ENCODE measurements around the gene RPS6KA2. TPM values are rescaled to one million over a fixed set of nuclear protein-coding genes. Genes with fewer than 3 reads are reported as not detected.

RPS6KA2 gene
- polyA plus RNA-seq, 1 donor = 12.5 TPM

DNA sequence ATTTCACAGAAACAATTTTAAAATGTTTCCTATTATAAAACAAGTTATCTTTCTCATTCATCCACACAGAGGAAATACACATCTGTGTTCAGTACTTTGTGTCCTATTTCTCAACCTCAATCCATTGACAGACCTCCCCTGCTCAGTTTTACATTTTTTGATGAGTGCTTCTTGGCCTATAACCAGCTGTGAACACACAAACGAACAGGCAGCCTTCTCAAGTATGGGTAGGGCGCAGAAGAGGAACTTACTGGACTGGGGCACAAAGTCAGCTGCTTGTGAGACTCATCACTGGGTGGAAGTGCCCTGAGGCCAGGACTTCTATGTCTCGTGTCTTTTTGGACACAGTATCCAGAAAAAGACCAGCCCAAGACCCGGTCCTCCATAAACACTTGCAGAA is 2.8 kb downstream of the RPS6KA2 start:
- no peak for DNase-seq
- no CpG with 5 or more reads among the region's 4 CpGs for WGBS (ENCODE audit: insufficient coverage, low lambda C conversion rate)
- no peaks in the 10 kb centered on the region for H3K9me3 ChIP-seq (ENCODE audit: control insufficient read depth, low read depth, low read length)
- H3K27ac ChIP-seq (ENCODE audit: low read length) = no peak overlapping the region
- H3K4me1 ChIP-seq (ENCODE audit: control insufficient read depth, insufficient read depth, low read length) = peaks cover 21% of the 10 kb centered on the region
- H3K4me3 ChIP-seq (ENCODE audit: low read length) = no peak overlapping the region
- H3K36me3 ChIP-seq (ENCODE audit: control insufficient read depth, insufficient read depth, low read length) = no peaks in the 10 kb centered on the region
- peaks cover 45% of the 10 kb centered on the region for H3K27me3 ChIP-seq (ENCODE audit: control insufficient read depth, insufficient read depth, low read length)

DNA sequence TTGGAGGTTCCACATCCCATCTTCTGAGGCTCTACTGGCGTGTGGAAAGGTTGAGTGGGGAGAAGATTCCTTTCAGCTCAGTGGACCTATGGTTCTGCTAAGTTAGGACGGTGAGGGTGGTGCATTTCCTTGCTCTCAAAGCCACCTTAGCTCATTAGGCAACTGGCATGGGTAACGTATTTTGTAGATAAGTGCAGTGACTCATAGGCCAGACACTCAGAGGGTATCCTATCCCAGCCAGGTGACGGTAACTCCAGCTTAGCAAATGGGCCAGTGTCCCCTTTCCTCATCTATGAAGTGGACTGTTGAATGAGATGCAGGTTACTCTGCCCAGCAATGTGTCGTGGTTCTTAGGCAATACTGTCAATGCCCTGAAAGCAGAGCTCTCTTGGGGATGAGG is 3.7 kb downstream of the RPS6KA2 start:
- Histone ChIP-seq H3K36me3 (ENCODE audit: control insufficient read depth, insufficient read depth, low read length) (peaks cover under 1% of the 10 kb centered on the region), H3K9me3 (ENCODE audit: control insufficient read depth, low read depth, low read length) (no peaks in the 10 kb centered on the region), H3K4me1 (ENCODE audit: control insufficient read depth, insufficient read depth, low read length) (peaks cover 13% of the 10 kb centered on the region), H3K27me3 (ENCODE audit: control insufficient read depth, insufficient read depth, low read length) (peaks cover 35% of the 10 kb centered on the region), H3K4me3 (ENCODE audit: low read length) (no peak overlapping the region), H3K27ac (ENCODE audit: low read length) (no peak overlapping the region)
- WGBS (ENCODE audit: insufficient coverage, low lambda C conversion rate) = no CpG with 5 or more reads among the region's 5 CpGs
- no peak for DNase-seq

DNA sequence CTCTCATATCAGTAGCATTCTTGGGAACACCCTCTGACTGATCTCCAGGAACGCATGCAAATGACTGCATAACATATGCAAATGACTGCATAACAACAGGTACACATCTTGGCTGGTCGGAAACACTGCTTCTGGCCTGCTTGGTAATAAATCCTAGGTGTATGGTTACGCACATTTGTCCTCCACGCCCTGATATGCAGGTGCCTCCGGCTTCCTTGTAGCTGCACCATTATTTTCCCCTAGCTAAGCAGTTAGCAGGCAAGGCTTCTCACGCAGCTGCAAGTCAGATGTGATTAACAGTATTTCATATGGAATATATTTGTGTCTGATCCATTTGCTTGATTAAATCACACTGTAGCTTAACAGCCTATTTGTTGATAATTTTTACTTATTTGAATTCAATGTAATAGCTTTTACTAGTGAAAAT is 5.9 kb downstream of the RPS6KA2 start:
- peaks cover 3% of the 10 kb centered on the region for H3K36me3 ChIP-seq (ENCODE audit: control insufficient read depth, insufficient read depth, low read length)
- WGBS (ENCODE audit: insufficient coverage, low lambda C conversion rate) = no CpG with 5 or more reads among the region's 6 CpGs
- H3K9me3 ChIP-seq (ENCODE audit: control insufficient read depth, low read depth, low read length) = no peaks in the 10 kb centered on the region
- no peak overlapping the region for H3K4me3 ChIP-seq (ENCODE audit: low read length)
- DNase-seq = no peak
- peaks cover 29% of the 10 kb centered on the region for H3K27me3 ChIP-seq (ENCODE audit: control insufficient read depth, insufficient read depth, low read length)
- H3K4me1 ChIP-seq (ENCODE audit: control insufficient read depth, insufficient read depth, low read length) = peaks cover 5% of the 10 kb centered on the region
- H3K27ac ChIP-seq (ENCODE audit: low read length) = no peak overlapping the region

DNA sequence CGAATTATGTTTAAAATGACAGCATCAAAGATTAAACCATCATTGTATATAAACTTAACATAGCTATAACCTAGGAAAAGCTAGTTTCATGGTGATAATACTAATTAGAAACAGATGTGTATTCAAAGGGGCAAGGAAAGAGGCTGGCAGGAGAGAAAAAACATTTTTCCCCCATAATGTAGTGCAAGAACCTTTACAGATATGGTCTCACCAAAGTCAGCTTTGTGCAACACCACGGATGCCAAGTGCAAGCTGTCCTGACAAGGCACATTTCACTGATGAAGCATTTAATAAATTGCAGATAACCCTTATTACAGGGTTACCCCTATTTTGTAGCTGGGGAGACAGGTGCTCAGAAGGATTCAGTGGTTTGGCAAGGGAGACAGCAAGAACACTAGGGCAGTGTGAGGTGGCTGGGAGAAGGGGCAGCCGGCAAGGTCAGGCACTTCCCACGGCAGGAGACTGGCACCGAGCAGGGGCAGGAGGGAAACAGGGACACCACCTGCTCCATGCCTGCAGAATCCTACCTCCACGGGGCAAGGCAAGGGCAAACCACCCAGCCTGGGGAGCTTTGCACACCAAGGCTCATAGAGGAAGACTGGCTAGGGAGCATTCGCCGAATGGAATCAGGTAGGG is 6.5 kb downstream of the RPS6KA2 start:
- no peak overlapping the region for H3K4me3 ChIP-seq (ENCODE audit: low read length)
- H3K27ac ChIP-seq (ENCODE audit: low read length) = no peak overlapping the region
- WGBS (ENCODE audit: insufficient coverage, low lambda C conversion rate) = no CpG with 5 or more reads among the region's 8 CpGs
- DNase-seq = no peak
- peaks cover 3% of the 10 kb centered on the region for H3K36me3 ChIP-seq (ENCODE audit: control insufficient read depth, insufficient read depth, low read length)
- H3K9me3 ChIP-seq (ENCODE audit: control insufficient read depth, low read depth, low read length) = no peaks in the 10 kb centered on the region
- H3K4me1 ChIP-seq (ENCODE audit: control insufficient read depth, insufficient read depth, low read length) = peaks cover 2% of the 10 kb centered on the region
- H3K27me3 ChIP-seq (ENCODE audit: control insufficient read depth, insufficient read depth, low read length) = peaks cover 24% of the 10 kb centered on the region

DNA sequence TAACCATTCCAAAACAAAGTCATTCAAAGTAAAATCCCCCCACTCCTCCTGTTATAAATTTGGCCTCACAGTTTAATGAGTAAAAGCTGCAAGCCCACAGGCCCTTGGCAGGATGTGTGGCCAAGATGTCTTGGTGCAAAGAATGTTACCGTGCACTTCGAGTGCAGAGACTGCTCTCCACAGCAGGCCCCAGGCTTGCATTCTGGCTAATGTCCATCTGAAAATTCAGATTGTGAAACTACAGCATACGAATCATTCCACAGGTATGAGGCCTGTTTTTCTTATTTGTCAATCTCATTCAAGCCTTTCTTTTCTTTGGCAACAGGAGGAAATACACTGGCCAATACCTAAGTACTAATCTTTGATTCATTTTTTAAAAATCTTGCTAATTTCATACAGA is 7.1 kb downstream of the RPS6KA2 start:
- H3K4me1 ChIP-seq (ENCODE audit: control insufficient read depth, insufficient read depth, low read length) = peaks cover 4% of the 10 kb centered on the region
- no peaks in the 10 kb centered on the region for H3K9me3 ChIP-seq (ENCODE audit: control insufficient read depth, low read depth, low read length)
- DNase-seq = no peak
- H3K36me3 ChIP-seq (ENCODE audit: control insufficient read depth, insufficient read depth, low read length) = peaks cover 3% of the 10 kb centered on the region
- H3K27me3 ChIP-seq (ENCODE audit: control insufficient read depth, insufficient read depth, low read length) = peaks cover 18% of the 10 kb centered on the region
- 40% methylated on average over 2 of the region's 3 CpGs for WGBS (ENCODE audit: insufficient coverage, low lambda C conversion rate)
- H3K4me3 ChIP-seq (ENCODE audit: low read length) = no peak overlapping the region
- H3K27ac ChIP-seq (ENCODE audit: low read length) = no peak overlapping the region

DNA sequence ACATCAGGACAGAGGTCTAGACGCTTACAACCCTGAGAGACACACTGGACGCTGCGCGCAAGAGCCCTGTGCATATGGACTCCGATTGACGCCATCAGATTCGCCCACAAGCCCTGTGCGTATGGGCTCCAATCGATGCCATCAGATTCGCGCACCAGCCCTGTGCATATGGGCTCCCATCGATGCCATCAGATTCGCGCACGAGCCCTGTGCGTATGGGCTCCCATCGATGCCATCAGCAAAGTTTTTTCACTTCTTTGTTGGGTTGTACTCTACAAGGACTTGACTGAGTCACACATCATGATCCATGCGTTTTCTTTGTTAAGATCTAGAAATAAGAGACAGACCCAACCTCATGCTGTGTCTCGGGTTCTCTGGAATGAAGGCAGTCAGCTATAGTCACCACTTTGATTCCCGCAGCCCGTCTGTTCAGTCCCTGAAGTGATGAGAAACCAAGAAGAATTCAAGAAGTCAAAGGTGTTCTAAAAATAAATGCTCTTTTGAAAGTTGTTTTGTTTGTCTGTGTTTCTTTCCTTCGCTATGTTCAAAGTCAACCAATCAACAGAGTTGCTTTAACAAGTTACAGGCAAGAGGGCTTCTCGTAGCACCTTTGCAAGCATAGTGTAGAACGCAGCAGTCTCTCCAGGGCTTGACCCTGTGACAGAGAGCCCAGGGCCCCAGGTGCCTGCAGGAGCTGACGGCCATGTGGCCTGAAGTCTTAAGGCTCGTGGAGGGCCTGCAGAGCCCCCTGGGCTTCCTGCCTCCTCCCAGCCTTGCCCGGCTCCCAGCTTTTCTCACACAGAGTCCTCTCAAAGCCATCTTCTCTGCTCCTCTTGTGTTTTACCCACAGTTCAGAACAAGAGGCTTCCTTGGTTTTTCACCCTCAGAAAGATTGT is 7.9 kb downstream of the RPS6KA2 start:
- H3K36me3 ChIP-seq (ENCODE audit: control insufficient read depth, insufficient read depth, low read length) = peaks cover 3% of the 10 kb centered on the region
- H3K4me3 ChIP-seq (ENCODE audit: low read length) = no peak overlapping the region
- DNase-seq = no peak
- H3K27me3 ChIP-seq (ENCODE audit: control insufficient read depth, insufficient read depth, low read length) = peaks cover 13% of the 10 kb centered on the region
- 97% methylated on average over 10 of the region's 27 CpGs for WGBS (ENCODE audit: insufficient coverage, low lambda C conversion rate)
- H3K27ac ChIP-seq (ENCODE audit: low read length) = no peak overlapping the region
- peaks cover 6% of the 10 kb centered on the region for H3K4me1 ChIP-seq (ENCODE audit: control insufficient read depth, insufficient read depth, low read length)
- no peaks in the 10 kb centered on the region for H3K9me3 ChIP-seq (ENCODE audit: control insufficient read depth, low read depth, low read length)

DNA sequence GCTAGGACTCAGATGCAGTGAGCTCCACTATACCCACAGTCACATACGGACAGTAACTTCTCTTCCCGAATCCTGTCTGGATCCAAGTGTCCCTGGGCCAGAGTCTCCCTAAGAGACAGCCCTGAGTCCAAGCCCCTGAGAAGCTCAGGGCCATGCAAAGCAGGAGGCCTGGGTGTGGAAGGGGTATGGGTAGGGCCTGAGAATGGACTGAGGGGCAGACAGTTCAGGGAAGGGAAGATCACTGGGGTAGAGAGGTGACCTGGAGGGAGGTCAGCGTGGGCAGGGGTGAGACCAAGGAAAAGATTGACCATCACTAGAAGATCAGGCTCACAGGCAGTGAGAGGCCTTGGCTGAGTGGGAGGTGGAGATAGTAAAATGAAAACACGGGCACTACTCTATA is 8.8 kb downstream of the RPS6KA2 start:
- Histone ChIP-seq H3K27me3 (ENCODE audit: control insufficient read depth, insufficient read depth, low read length) (peaks cover 8% of the 10 kb centered on the region), H3K36me3 (ENCODE audit: control insufficient read depth, insufficient read depth, low read length) (peaks cover 3% of the 10 kb centered on the region), H3K27ac (ENCODE audit: low read length) (no peak overlapping the region), H3K4me3 (ENCODE audit: low read length) (no peak overlapping the region), H3K4me1 (ENCODE audit: control insufficient read depth, insufficient read depth, low read length) (peaks cover 6% of the 10 kb centered on the region), H3K9me3 (ENCODE audit: control insufficient read depth, low read depth, low read length) (no peaks in the 10 kb centered on the region)
- no peak for DNase-seq
- no CpG with 5 or more reads among the region's 4 CpGs for WGBS (ENCODE audit: insufficient coverage, low lambda C conversion rate)

DNA sequence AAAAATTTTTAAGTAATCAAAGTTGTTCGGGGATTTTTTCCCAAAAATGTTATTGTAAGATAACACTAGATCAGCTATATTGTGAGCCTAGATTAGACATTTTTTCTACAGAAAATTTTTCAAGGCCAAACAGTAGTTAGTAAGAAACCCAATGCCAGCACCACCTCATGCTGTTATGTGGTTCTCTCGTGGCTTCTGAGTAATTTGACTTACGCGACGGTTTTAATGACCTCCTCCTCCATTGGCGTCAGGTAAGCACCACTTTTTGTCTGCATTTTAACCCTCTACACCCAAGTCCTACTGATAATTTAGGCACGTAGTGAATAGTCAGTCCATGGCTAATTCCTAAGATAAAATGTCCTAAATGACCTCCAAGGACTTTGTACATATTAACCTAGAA is 9.7 kb downstream of the RPS6KA2 start:
- H3K36me3 ChIP-seq (ENCODE audit: control insufficient read depth, insufficient read depth, low read length) = peaks cover 3% of the 10 kb centered on the region
- no peak overlapping the region for H3K27ac ChIP-seq (ENCODE audit: low read length)
- H3K9me3 ChIP-seq (ENCODE audit: control insufficient read depth, low read depth, low read length) = no peaks in the 10 kb centered on the region
- no peak for DNase-seq
- no peak overlapping the region for H3K4me3 ChIP-seq (ENCODE audit: low read length)
- no CpG with 5 or more reads among the region's 7 CpGs for WGBS (ENCODE audit: insufficient coverage, low lambda C conversion rate)
- peaks cover 2% of the 10 kb centered on the region for H3K27me3 ChIP-seq (ENCODE audit: control insufficient read depth, insufficient read depth, low read length)
- H3K4me1 ChIP-seq (ENCODE audit: control insufficient read depth, insufficient read depth, low read length) = peaks cover 6% of the 10 kb centered on the region

DNA sequence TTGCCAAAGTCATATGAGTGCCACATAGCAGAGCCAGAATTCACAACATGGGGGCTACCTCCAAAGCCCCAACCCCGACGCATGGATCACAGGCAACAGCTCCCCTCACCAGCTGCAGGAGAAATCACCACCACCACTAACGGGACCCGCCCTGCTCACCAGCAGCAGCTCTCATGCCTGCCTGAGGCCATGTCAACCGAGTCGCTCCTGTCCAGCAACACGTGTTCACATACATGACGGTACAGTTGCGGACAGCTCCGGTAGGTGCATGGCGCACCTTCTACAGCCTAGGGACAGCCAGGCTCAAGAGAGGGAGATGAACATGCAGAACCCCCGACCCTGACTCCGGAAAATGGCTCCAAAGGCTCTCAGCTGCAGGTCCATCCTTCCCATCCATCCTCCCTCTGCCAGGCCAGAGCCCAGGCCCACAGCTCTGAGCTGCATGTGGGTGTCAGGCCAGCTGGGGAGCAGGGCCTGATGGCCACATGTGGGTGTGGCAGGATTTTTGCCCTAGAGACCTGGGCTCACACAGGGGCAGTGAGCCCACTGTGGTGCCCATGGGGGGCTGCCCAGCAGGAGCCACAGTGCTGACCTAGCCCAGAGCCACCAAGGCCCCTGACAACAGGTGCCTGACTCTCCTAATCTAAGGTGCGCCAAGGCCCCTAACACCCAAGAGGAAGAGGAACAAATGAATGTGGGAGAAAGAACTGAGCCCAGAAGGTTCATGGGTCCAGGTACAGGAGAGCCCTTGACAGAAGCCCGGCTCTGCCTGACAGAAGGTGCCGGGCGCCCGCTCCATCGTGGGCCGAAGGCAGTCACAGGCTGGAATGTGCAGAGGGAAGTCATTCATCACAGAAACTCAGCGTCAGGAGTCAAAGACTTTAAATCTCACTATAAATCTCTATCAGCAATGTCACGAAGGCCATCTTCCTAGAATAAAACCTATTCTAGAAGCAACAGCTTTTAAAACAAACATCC is 10.5 kb downstream of the RPS6KA2 start:
- Histone ChIP-seq H3K4me3 (ENCODE audit: low read length) (no peak overlapping the region), H3K27ac (ENCODE audit: low read length) (no peak overlapping the region), H3K4me1 (ENCODE audit: control insufficient read depth, insufficient read depth, low read length) (peaks cover 6% of the 10 kb centered on the region), H3K9me3 (ENCODE audit: control insufficient read depth, low read depth, low read length) (no peaks in the 10 kb centered on the region), H3K36me3 (ENCODE audit: control insufficient read depth, insufficient read depth, low read length) (peaks cover 3% of the 10 kb centered on the region), H3K27me3 (ENCODE audit: control insufficient read depth, insufficient read depth, low read length) (no peaks in the 10 kb centered on the region)
- WGBS (ENCODE audit: insufficient coverage, low lambda C conversion rate) = 100% methylated on average over 1 of the region's 22 CpGs
- no peak for DNase-seq
